NCI-H1092 (cell line): ENCODE data around the gene MTHFD2L.

Source experiments
- DNase-seq: peaks from one replicate; lab custom pipeline; 2025; lab: John Stamatoyannopoulos, UW

MTHFD2L gene

GRCh38 chr4:74252933-74253332 lies 95.0 kb downstream of the MTHFD2L start:
- no peak for DNase-seq

GRCh38 chr4:74254386-74254785 lies 96.5 kb downstream of the MTHFD2L start:
- DNase-seq: no peak

GRCh38 chr4:74255096-74255495 lies 97.2 kb downstream of the MTHFD2L start:
- no peak for DNase-seq

- DNase-seq: no peak
Measured at GRCh38 chr4:74258963-74259362, 101.0 kb downstream of the MTHFD2L start.

GRCh38 chr4:74260036-74260435 lies 102.1 kb downstream of the MTHFD2L start:
- no peak for DNase-seq

- DNase-seq: no peak
Measured at GRCh38 chr4:74262522-74262921, 104.6 kb downstream of the MTHFD2L start.

- DNase-seq: no peak
Measured at GRCh38 chr4:74263551-74263950, 105.6 kb downstream of the MTHFD2L start.

- DNase-seq: no peak
Measured at GRCh38 chr4:74266081-74266480, 108.2 kb downstream of the MTHFD2L start.

GRCh38 chr4:74267998-74268606 lies 110.2 kb downstream of the MTHFD2L start:
- DNase-seq: no peak

- DNase-seq: no peak
Measured at GRCh38 chr4:74268643-74269042, 110.7 kb downstream of the MTHFD2L start.

- no peak for DNase-seq
Measured at GRCh38 chr4:74278490-74278889, 120.6 kb downstream of the MTHFD2L start.

GRCh38 chr4:74279716-74280115 lies 121.8 kb downstream of the MTHFD2L start:
- DNase-seq: no peak

- DNase-seq: no peak
Measured at GRCh38 chr4:74282926-74283325, 125.0 kb downstream of the MTHFD2L start.

GRCh38 chr4:74283614-74284013 lies 125.7 kb downstream of the MTHFD2L start:
- DNase-seq: no peak

- no peak for DNase-seq
Measured at GRCh38 chr4:74284053-74284452, 126.1 kb downstream of the MTHFD2L start.

- DNase-seq: no peak
Measured at GRCh38 chr4:74287164-74287563, 129.2 kb downstream of the MTHFD2L start.

- no peak for DNase-seq
Measured at GRCh38 chr4:74287791-74288190, 129.9 kb downstream of the MTHFD2L start.

GRCh38 chr4:74291471-74291870 lies 133.6 kb downstream of the MTHFD2L start:
- no peak for DNase-seq

- DNase-seq: no peak
Measured at GRCh38 chr4:74292111-74292870, 134.4 kb downstream of the MTHFD2L start.

GRCh38 chr4:74293558-74293957 lies 135.6 kb downstream of the MTHFD2L start:
- no peak for DNase-seq

GRCh38 chr4:74294681-74295080 lies 136.8 kb downstream of the MTHFD2L start:
- DNase-seq: no peak

GRCh38 chr4:74297539-74297938 lies 139.6 kb downstream of the MTHFD2L start:
- no peak for DNase-seq

GRCh38 chr4:74304095-74304625 lies 146.2 kb downstream of the MTHFD2L start:
- DNase-seq: no peak

- DNase-seq: no peak
Measured at GRCh38 chr4:74305000-74305399, 147.1 kb downstream of the MTHFD2L start.
